Neuronal stem cell (in vitro differentiated cells): ENCODE measurements around the gene BICD1.

Source experiments
- DNase-seq: peaks from one replicate; pipeline ENCODE4 v3.0.0-alpha.2; 2013; ENCODE audit warnings: low spot score
- H2AFZ ChIP-seq: one replicate; pipeline ENCODE4 v1.6.1; 2013; ENCODE audit warnings: mild to moderate bottlenecking, low read length, inconsistent platforms
- H2AK5ac ChIP-seq: 2 replicates; pipeline ENCODE4 v1.6.1; 2013; ENCODE audit warnings: low read depth, mild to moderate bottlenecking, inconsistent platforms, low read length, moderate library complexity, mixed read lengths
- H2BK120ac ChIP-seq: 2 replicates; pipeline ENCODE4 v1.6.1; 2013; ENCODE audit warnings: low read depth, mild to moderate bottlenecking, inconsistent platforms, low read length, moderate library complexity, mixed read lengths
- H2BK12ac ChIP-seq: one replicate; pipeline ENCODE4 v1.6.1; 2013; ENCODE audit warnings: low read length, inconsistent platforms
- H2BK15ac ChIP-seq: 2 replicates; pipeline ENCODE4 v1.6.1; 2013; ENCODE audit warnings: mild to moderate bottlenecking, low read length, inconsistent platforms, mixed read lengths
- H2BK5ac ChIP-seq: one replicate; pipeline ENCODE4 v1.6.1; 2013; ENCODE audit warnings: inconsistent platforms, mild to moderate bottlenecking, low read length, moderate library complexity
- H3K14ac ChIP-seq: one replicate; pipeline ENCODE4 v1.6.1; 2013; ENCODE audit warnings: low read length, inconsistent platforms
- H3K18ac ChIP-seq: 2 replicates; pipeline ENCODE4 v1.6.1; 2013; ENCODE audit warnings: low read length, inconsistent platforms
- H3K23ac ChIP-seq: 2 replicates; pipeline ENCODE4 v1.6.1; 2013; ENCODE audit warnings: low read depth, mild to moderate bottlenecking, mixed read lengths, low read length, inconsistent platforms; ENCODE audit not compliant: poor library complexity
- H3K27ac ChIP-seq: replicated peaks from 3 replicates; pipeline ENCODE4 v1.5.1; 2013; ENCODE audit warnings: low read length, inconsistent platforms
- H3K27me3 ChIP-seq, 3 experiments: 2 replicates each; pipeline ENCODE4 v1.6.1; 2013; ENCODE audit warnings: low read length in 3 of 3, mild to moderate bottlenecking in 2 of 3, inconsistent platforms in 1 of 3, low read depth in 1 of 3, mixed read lengths in 1 of 3, moderate library complexity in 1 of 3; ENCODE audit not compliant: control insufficient read depth in 3 of 3, insufficient read depth in 3 of 3
- H3K36me3 ChIP-seq, 2 donors: replicated peaks in 1 of 2; 2 replicates each; pipeline ENCODE4 v1.6.1; 2013; ENCODE audit warnings: low read length in 2 of 2; ENCODE audit not compliant: control insufficient read depth in 2 of 2, insufficient read depth in 2 of 2
- H3K4ac ChIP-seq: 2 replicates; pipeline ENCODE4 v1.6.1; 2013; ENCODE audit warnings: inconsistent platforms, mild to moderate bottlenecking, low read length, moderate library complexity
- H3K4me1 ChIP-seq, 2 donors: 1 replicate in 1 of 2; 2 replicates in 1 of 2; pipeline ENCODE4 v1.6.1; 2013; ENCODE audit warnings: low read length in 2 of 2, low read depth in 1 of 2; ENCODE audit not compliant: control insufficient read depth in 2 of 2, insufficient read depth in 1 of 2
- H3K4me2 ChIP-seq: one replicate; pipeline ENCODE4 v1.6.1; 2013; ENCODE audit warnings: mild to moderate bottlenecking, low read length, inconsistent platforms; ENCODE audit not compliant: insufficient read depth, poor library complexity, severe bottlenecking
- H3K4me3 ChIP-seq, 2 donors: 2 replicates each; pipeline ENCODE4 v1.5.1; 2013; ENCODE audit warnings: low read length in 2 of 2, mild to moderate bottlenecking in 2 of 2, inconsistent platforms in 1 of 2, moderate library complexity in 1 of 2
- H3K79me1 ChIP-seq: one replicate; pipeline ENCODE4 v1.6.1; 2013; ENCODE audit warnings: low read depth, mild to moderate bottlenecking, inconsistent platforms, low read length, moderate library complexity
- H3K9ac ChIP-seq: one replicate; pipeline ENCODE4 v1.6.1; 2013; ENCODE audit warnings: mild to moderate bottlenecking, low read depth, low read length, inconsistent platforms; ENCODE audit not compliant: poor library complexity
- H3K9me3 ChIP-seq, 2 donors: replicated peaks in 1 of 2; 2 replicates each; pipeline versions ENCODE3 to v1.6.1; 2013; ENCODE audit warnings: low read length in 2 of 2, mild to moderate bottlenecking in 2 of 2, inconsistent platforms in 1 of 2, low read depth in 1 of 2, mixed read lengths in 1 of 2, moderate library complexity in 1 of 2; ENCODE audit not compliant: control insufficient read depth in 2 of 2, insufficient read depth in 1 of 2
- H4K8ac ChIP-seq: one replicate; pipeline ENCODE4 v1.6.1; 2013; ENCODE audit warnings: low read depth, mild to moderate bottlenecking, inconsistent platforms, low read length, moderate library complexity
- H4K91ac ChIP-seq: one replicate; pipeline ENCODE4 v1.6.1; 2013; ENCODE audit warnings: low read length, low read depth, mild to moderate bottlenecking, inconsistent platforms; ENCODE audit not compliant: poor library complexity
- WGBS, 2 donors: extraction: QIAGEN DNeasy Blood & Tissue Kit; methylation state at CpG; one replicate each; pipeline ENCODE4 v1.1.7; 2013; ENCODE audit warnings: missing lambda C conversion rate in 2 of 2, mixed read lengths in 1 of 2; ENCODE audit not compliant: insufficient read length in 2 of 2, insufficient replicate concordance in 1 of 2; ENCODE audit errors: extremely low coverage in 2 of 2; 5-methylcytosine and 5-hydroxymethylcytosine counted together

BICD1 gene

GRCh38 chr12:32254260-32254956 is 147.8 kb downstream of the BICD1 start:
- Histone ChIP-seq H2BK5ac (no peak overlapping the region), H3K9ac (no peak overlapping the region), H2BK15ac (no peak overlapping the region), H3K36me3 (no peaks in the 10 kb centered on the region), H2BK120ac (no peak overlapping the region), H3K23ac (no peak overlapping the region), H2BK12ac (no peak overlapping the region), H3K9me3 (no peaks in the 10 kb centered on the region), H3K4me2 (no peak overlapping the region), H3K79me1 (no peaks in the 10 kb centered on the region), H3K4me3 (no peak overlapping the region), H2AK5ac (no peak overlapping the region), H3K4ac (no peak overlapping the region), H3K4me1 (peaks cover 2 to 9% of the 10 kb centered on the region in 2 donors), H3K14ac (no peak overlapping the region), H3K27me3 (no peaks in the 10 kb centered on the region), H4K8ac (no peak overlapping the region), H2AFZ (no peak overlapping the region), H3K18ac (no peak overlapping the region), H4K91ac (no peak overlapping the region), H3K27ac (no peak overlapping the region)
- no peak for DNase-seq
- WGBS, 2 donors: no CpG with 5 or more reads among the region's 6 CpGs

GRCh38 chr12:32255588-32255987 is 148.9 kb downstream of the BICD1 start:
- H2BK120ac ChIP-seq: no peak overlapping the region
- no peak overlapping the region for H2AK5ac ChIP-seq
- H3K4me1 ChIP-seq: peaks cover 0 to 4% of the 10 kb centered on the region in 2 donors
- H3K23ac ChIP-seq: no peak overlapping the region
- no peak overlapping the region for H3K18ac ChIP-seq
- no peaks in the 10 kb centered on the region for H3K36me3 ChIP-seq
- no peak overlapping the region for H4K8ac ChIP-seq
- H3K9ac ChIP-seq: no peak overlapping the region
- H3K9me3 ChIP-seq: no peaks in the 10 kb centered on the region
- no peak overlapping the region for H2BK15ac ChIP-seq
- H3K79me1 ChIP-seq: no peaks in the 10 kb centered on the region
- H2BK12ac ChIP-seq: no peak overlapping the region
- no peak overlapping the region for H3K14ac ChIP-seq
- no peak overlapping the region for H3K4ac ChIP-seq
- WGBS, 2 donors: no CpG with 5 or more reads among the region's 4 CpGs
- H2AFZ ChIP-seq: no peak overlapping the region
- no peak for DNase-seq
- no peak overlapping the region for H3K4me3 ChIP-seq
- no peak overlapping the region for H2BK5ac ChIP-seq
- no peak overlapping the region for H3K27ac ChIP-seq
- no peak overlapping the region for H3K4me2 ChIP-seq
- no peaks in the 10 kb centered on the region for H3K27me3 ChIP-seq
- no peak overlapping the region for H4K91ac ChIP-seq

- H2AK5ac ChIP-seq: no peak overlapping the region
- no peak overlapping the region for H4K91ac ChIP-seq
- H3K4me2 ChIP-seq: no peak overlapping the region
- WGBS, 2 donors: no CpG with 5 or more reads among the region's 7 CpGs
- H3K27me3 ChIP-seq: no peaks in the 10 kb centered on the region
- no peak for DNase-seq
- H3K18ac ChIP-seq: no peak overlapping the region
- no peak overlapping the region for H3K23ac ChIP-seq
- H3K4ac ChIP-seq: no peak overlapping the region
- H2BK15ac ChIP-seq: no peak overlapping the region
- no peak overlapping the region for H2AFZ ChIP-seq
- H2BK120ac ChIP-seq: no peak overlapping the region
- H3K4me1 ChIP-seq: no peaks in the 10 kb centered on the region
- no peak overlapping the region for H3K4me3 ChIP-seq
- no peak overlapping the region for H3K9ac ChIP-seq
- no peaks in the 10 kb centered on the region for H3K9me3 ChIP-seq
- H3K36me3 ChIP-seq: no peaks in the 10 kb centered on the region
- H3K27ac ChIP-seq: no peak overlapping the region
- H3K14ac ChIP-seq: no peak overlapping the region
- no peak overlapping the region for H4K8ac ChIP-seq
- H3K79me1 ChIP-seq: no peaks in the 10 kb centered on the region
- H2BK12ac ChIP-seq: no peak overlapping the region
- H2BK5ac ChIP-seq: no peak overlapping the region
Measured at GRCh38 chr12:32257695-32258496, 151.2 kb downstream of the BICD1 start.

GRCh38 chr12:32260696-32261095 is 154.0 kb downstream of the BICD1 start:
- Histone ChIP-seq H3K27ac (no peak overlapping the region), H3K27me3 (no peaks in the 10 kb centered on the region), H3K36me3 (no peaks in the 10 kb centered on the region), H2BK12ac (no peak overlapping the region), H2BK5ac (no peak overlapping the region), H2AFZ (no peak overlapping the region), H3K14ac (no peak overlapping the region), H3K9ac (no peak overlapping the region), H2BK15ac (no peak overlapping the region), H4K8ac (no peak overlapping the region), H3K4ac (no peak overlapping the region), H3K4me1 (no peaks in the 10 kb centered on the region), H3K4me2 (no peak overlapping the region), H3K4me3 (no peak overlapping the region), H2AK5ac (no peak overlapping the region), H4K91ac (no peak overlapping the region), H3K23ac (no peak overlapping the region), H3K9me3 (no peaks in the 10 kb centered on the region), H3K79me1 (no peaks in the 10 kb centered on the region), H2BK120ac (no peak overlapping the region), H3K18ac (no peak overlapping the region)
- no CpG with 5 or more reads among the region's 3 CpGs for WGBS, 2 donors
- DNase-seq: no peak
